Gastrocnemius medialis (tissue), 4 donors: ENCODE results near the gene AP1M2.

Source experiments
- POLR2A ChIP-seq, 2 donors: fragments of 450-650 bp; IDR thresholded peaks; one replicate each; pipeline ENCODE4 v1.6.1; 2017; ENCODE audit warnings: antibody characterized with exemption in 2 of 2, mild to moderate bottlenecking in 2 of 2, moderate library complexity in 2 of 2
- TF ChIP-seq, protein P1 (sequence below), 5 experiments: fragments of 450-650 bp in 3 of 5; fragments of 200-600 bp in 2 of 5; sonication (generic) in 2 of 5; IDR thresholded peaks in 4 of 5; conservative IDR thresholded peaks in 1 of 5; 1 replicate in 4 of 5; 2 replicates in 1 of 5; pipeline ENCODE4 v1.5.1; 2016 to 2019; ENCODE audit warnings: antibody characterized with exemption in 5 of 5, mild to moderate bottlenecking in 3 of 5, moderate library complexity in 3 of 5

DNA sequence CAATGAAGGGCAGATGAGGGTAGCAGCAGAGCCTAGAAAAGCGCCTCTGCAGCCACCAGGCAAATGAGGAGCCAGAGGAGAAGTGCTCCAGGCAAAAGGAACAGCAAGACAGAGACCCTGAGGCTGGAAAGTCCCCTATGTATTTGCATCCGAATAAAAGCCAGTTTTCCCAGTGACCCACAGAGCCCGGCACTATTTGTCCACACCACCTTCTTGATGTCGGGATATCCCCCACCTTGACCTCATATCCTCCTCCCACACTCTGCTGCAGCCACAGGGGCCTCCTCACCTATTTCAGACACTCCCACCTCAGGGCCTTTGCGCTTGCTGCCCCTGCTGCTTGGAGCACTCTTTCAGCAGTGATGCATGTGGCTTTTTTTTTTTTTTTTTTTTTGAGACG lies 36.8 kb downstream of the AP1M2 start:
- no peak for TF ChIP-seq POLR2A (IDR thresholded peaks at IDR 0.05)
- TF ChIP-seq, protein P1, sequence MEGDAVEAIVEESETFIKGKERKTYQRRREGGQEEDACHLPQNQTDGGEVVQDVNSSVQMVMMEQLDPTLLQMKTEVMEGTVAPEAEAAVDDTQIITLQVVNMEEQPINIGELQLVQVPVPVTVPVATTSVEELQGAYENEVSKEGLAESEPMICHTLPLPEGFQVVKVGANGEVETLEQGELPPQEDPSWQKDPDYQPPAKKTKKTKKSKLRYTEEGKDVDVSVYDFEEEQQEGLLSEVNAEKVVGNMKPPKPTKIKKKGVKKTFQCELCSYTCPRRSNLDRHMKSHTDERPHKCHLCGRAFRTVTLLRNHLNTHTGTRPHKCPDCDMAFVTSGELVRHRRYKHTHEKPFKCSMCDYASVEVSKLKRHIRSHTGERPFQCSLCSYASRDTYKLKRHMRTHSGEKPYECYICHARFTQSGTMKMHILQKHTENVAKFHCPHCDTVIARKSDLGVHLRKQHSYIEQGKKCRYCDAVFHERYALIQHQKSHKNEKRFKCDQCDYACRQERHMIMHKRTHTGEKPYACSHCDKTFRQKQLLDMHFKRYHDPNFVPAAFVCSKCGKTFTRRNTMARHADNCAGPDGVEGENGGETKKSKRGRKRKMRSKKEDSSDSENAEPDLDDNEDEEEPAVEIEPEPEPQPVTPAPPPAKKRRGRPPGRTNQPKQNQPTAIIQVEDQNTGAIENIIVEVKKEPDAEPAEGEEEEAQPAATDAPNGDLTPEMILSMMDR (IDR thresholded peaks at IDR 0.05 in 4 of 5, conservative IDR thresholded peaks at IDR 0.05 in 1 of 5): no peak
